NCI-H2029 (cell line): ENCODE results near the gene NSFL1C.

Source experiments
- DNase-seq: peaks from one replicate; lab custom pipeline; 2025; lab: John Stamatoyannopoulos, UW

NSFL1C gene

DNA sequence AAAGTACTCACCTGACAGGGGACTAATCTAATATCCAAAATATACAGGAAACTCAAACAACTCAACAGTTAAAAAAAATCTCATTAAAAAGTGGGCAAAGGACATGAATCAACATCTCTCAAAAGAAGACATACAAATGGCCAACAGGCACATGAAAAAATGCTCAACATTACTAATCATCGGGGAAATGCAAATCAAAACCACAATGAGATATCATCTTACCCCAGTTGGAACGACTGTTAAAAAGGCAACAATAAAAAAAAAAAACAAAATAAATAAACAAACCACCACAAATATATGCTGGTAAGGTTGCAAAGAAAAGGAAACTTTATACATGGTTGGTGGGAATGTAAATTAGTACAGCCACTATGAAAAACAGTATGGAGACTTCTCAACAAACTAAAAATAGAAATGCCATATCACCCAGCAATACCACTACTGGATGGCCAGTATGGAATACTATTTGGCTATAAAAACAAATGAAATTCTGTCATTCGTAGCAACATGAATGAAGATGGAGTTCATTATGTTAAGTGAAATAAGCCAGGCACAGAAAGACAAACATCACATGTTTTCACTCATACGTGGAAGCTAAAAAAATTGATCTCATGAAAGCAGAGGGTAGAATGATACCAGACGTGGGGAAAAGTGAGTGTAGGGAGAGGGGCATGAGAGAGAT lies 17.9 kb upstream of the NSFL1C start:
- no peak for DNase-seq

- DNase-seq: no peak
These were observed 13.4 kb upstream of the NSFL1C start for GRCh38 chr20:1479831-1480595.

DNA sequence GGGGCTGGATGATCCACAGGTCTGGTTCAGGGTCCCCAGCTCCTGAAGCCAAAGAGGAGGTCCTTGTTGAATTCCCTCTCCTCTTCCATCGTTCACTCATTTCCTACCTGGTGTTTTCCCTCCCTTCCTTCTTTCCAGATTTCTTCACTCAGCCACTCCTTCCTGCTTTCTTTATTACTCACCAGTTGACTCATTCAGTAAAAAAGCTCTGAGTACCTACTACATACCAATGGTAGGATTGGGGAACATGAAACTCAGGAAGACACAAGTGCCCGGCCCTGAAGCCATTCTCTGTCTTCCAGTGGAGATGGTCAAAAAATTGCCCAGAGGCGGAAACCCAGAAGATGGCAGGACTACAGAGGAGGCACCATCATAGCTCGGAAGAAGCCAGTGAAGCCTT lies 11.9 kb upstream of the NSFL1C start:
- no peak for DNase-seq

GRCh38 chr20:1477896-1478490 lies 11.3 kb upstream of the NSFL1C start:
- no peak for DNase-seq

DNA sequence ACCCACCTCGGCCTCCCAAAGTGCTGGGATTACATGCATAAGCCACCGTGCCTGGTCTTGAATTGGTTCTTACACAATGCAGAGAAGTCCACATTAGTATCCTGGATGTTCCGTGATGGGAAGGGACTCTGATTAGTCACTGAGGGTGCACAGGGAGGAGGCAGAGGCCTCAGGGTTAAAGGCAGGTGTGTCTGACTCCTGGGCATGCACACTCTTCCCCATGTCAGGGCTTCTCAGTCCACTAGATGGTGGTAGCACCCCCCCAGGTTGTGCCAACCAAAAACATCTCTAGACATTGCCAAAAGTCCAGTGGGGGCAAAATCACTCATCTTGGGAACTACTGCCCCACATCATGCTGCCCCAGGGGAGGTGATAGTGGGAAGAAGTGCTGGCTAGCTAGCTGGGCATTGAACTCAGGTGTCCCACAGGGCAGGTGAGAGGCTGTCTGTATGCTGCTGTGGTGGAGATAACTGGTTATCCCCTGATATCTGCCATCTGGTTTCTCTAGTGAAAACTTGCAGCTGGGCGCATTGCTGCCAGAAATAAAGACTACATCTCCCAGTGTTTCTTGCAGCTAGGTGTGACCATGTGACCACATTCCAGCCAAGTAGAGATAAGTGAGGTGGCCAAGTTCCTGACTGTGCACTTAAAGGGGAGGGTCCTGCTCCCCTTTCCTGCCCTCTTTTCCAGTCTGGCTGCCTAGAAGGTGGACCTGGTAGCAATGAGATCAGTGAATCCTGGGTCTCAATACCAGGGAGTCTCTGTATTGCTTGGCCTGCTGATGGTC lies 8.4 kb upstream of the NSFL1C start:
- no peak for DNase-seq

DNA sequence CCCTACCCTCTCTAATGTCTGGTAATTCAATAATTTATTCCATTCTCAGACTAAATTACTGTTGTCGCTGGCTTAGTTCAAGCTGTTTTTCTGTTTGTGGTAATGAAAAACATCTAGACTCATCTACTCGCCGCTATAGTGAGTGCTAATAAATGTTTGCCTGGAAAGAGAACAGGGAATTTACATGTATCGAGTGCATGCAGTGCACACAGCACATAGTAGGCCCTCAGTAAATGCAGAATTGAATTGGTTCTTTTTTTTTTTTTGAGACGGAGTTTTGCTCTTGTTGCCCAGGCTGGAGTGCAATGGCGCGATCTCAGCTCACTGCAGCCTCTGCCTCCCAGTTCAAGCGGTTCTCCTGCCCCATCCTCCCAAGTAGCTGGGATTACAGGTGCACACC lies 7.7 kb upstream of the NSFL1C start:
- no peak for DNase-seq

DNA sequence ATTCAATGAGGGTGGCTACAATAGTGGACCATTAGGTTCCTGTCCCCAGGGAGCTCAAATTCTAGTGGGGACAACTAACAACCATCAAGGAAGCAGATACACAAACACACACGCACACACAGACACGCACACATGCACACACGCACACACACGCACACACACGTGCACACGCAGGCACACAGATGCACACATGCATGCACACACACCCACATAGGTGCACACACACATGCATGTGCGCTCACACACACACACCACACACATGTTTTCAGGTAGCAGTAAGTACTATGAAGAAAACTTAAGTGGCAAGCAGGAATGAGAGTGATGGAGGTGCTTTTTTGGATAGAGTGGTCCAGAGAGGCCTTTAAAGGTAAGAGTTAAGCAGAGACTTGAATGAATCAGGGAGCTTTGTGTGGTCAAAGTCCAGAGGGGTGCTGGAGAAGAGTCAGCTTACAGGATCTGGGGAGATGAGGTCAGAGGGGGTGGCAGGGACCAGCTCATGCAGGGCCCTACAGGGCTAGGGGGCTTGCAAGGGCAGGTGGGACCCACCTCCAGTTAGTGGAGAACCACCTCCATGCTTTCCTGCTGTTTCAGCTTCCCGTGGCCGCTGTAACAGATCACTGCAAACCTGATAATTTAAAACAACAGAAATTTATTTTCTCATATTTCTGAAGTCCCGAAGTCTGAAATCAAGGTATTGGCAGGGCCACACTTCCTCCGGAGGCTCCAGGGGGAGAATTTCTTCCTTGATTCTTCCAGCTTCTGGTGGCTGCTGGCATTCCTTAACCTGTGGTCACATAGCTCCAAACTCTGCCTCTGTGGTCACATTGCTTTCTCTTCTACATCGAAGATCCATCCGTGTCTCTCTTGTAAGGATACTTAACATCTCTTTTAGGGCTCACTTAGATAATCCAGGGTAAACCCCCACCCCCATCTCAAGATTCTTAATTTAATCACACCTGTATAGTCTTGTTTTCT lies 6.9 kb upstream of the NSFL1C start:
- DNase-seq: no peak

GRCh38 chr20:1472556-1473245 lies 6.1 kb upstream of the NSFL1C start:
- no peak for DNase-seq

GRCh38 chr20:1471242-1471641 lies 4.6 kb upstream of the NSFL1C start:
- no peak for DNase-seq

- peak; percentile 70 for DNase-seq
These were observed 3.4 kb upstream of the NSFL1C start for GRCh38 chr20:1469925-1470571.

GRCh38 chr20:1469306-1469905 lies 2.8 kb upstream of the NSFL1C start:
- DNase-seq: no peak

DNA sequence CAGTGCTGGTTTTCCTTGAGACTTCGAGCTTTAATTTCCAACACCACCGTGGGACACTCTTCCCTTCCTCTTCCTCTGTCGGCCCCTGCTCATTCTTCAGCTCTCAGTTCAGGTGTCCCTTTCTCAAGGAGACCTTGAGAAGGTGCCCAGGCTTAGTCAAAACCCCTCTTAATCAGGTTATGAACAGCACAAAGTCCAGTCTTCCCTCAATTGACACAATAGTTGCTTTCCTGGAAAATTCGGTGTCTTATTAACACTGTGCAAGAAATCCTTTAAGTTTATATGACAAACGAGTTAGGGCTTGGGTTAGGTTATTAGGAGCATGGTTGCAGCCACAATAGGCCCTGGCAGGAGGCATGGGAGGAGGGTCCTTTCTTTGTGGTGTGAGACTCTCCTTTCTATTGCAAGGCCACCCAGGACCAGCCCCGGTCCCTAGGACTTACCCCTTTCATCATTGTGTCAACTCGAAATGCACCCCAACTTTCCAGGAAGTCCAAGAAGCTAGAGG lies 1.5 kb upstream of the NSFL1C start:
- DNase-seq: no peak

DNA sequence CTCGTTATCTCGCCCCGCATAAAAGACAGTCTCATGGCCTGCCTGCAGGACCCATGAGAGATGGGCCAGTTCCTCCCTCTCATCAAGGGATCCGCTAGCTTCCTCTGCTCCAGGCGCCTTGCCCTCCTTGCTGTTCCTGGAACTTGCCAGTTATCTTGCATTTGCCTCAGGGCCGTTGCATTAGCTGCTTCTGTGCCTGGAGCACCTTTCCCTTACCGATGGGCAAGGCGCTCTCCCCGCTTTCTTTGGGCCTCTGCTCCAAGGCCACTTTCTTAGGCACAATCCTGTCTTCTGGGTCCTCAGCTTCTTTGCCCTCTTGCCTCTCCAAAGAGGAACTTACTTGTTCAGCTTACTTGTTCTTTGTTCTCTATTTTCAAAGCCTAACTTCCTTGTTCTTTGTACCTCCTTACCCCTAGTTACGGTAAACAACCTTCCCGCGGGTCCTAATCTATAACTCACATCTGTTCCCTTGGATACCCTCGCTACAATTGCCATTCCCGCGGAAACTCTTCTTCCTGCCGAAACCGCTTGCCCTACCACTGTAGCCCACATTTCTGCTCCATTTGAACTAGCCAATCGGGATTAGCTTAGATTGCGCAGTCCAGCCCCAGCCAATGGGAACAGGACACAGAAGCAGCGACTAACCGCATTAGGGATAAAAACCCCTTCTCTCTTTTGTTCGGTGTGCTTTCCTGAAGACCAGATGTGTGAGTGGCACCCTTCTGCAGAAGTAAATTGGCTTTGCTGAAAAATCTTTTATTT lies 887 bp upstream of the NSFL1C start:
- DNase-seq: no peak

GRCh38 chr20:1467082-1467354 lies 369 bp upstream of the NSFL1C start:
- DNase-seq: no peak

DNA sequence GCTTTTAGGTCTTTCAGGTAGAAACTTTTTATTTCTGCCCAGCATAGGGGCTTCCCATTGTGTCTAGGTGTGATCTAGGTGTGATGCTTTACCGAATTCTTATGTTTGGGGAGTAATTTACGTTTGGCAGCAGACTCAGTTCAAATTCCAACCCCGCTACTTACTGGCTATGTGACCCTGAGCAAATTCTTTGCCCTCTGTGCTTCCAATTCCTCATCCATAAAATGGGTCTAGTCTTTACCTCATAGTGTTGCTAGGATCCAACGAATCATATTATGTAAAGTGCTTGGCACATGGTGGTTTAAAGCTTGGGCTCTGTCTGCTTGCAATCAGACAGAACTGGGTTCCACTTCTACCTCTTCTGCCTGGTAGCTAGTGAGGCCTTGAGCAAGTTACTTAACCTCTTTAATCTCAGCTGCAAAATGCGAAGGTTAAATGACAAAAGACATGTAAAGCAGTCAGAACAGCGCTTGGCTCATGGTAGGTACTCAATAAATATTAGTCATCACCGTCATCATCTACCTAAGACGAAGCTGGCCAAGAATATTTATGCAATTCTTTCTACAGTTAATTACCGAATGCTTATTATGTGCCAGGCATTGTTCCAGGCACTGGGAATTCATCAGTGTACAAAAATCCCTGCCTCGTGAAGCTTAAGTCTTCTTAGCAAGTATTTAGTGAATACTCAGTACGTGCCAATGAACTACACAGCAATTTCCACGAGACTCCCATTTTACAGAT lies 1.0 kb downstream of the NSFL1C start:
- no peak for DNase-seq

DNA sequence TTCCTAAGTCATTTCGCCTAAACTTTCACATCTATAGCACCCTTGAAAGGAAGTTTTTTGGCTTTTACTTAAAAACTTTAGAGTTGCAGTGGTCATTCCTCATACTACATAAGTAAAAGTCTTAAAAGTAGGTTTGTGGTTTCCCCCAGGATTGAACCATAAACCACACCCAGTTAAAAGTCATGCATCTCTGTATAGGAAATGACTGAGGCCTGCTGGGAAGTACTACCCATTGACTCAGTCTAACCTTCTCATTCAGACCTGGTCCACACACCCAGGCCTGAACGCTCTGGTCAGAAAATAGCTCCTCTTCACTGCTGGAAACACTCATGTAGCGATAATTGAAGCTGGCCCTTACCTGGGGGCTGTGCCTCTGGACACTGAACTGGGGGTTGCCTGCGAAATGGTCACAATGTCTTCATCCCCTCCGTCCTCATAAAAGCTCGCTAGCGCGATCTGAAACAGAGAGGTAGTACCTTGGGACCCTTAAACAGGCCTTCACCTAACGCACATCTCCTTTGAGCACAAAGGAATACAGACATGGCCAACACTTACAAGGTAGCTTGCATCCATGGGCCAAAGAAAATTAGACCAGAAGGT lies 2.6 kb downstream of the NSFL1C start:
- no peak for DNase-seq

GRCh38 chr20:1462834-1463233 lies 3.8 kb downstream of the NSFL1C start:
- no peak for DNase-seq

DNA sequence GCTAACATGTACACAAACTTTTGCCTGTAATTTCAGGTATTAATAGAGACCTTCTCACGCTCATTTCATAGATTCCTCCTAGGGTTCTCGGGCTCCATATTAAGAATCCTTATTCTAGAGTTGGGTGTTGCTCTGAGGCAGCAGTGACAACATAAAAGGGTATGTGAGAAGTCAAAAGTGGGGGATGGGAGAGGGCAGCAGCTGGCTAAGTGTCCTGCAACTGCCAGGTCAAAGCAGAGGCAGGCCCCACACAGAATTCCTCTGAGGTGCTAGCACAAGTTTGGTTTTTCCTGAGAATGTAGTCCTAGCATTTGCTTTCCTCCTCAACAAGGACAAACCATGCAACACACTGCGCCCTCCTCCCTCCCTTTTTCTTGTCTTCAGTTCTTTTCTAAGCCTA lies 4.6 kb downstream of the NSFL1C start:
- no peak for DNase-seq
